ENCODE data around the gene ABHD5.

DNA sequence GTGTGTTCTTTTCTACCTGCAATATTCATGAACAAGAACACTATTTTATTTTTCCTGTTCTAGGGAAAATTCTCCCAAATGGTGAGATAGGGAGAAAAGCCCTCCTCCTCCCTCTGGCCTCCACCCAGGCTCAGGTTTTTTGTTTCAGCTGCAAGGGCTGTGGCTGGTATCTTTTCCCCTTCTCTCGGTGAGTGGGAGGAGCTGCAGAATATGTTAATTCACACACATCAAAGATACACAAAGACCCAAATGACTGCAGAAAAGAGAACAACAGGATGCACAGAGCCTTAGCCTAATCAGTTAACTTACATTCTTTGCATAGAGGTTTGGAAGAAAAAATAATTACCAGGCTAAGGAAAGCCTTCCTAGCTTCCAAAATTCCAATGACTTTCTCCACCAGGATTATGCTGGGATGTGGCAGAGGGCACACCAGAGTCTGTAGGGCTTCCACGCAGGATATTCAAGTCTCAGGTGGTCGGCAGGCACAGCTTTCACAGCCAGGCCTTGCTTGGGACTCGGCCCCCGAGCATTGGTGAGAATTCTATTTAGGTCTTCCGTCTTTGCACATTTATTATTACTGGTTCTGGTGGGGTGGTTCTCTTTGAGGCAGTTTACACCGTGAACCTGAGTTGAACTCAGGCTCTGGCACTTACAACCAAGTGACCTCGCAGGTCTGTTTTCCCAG lies 64.9 kb downstream of the ABHD5 start:
- TF ChIP-seq, protein P1, sequence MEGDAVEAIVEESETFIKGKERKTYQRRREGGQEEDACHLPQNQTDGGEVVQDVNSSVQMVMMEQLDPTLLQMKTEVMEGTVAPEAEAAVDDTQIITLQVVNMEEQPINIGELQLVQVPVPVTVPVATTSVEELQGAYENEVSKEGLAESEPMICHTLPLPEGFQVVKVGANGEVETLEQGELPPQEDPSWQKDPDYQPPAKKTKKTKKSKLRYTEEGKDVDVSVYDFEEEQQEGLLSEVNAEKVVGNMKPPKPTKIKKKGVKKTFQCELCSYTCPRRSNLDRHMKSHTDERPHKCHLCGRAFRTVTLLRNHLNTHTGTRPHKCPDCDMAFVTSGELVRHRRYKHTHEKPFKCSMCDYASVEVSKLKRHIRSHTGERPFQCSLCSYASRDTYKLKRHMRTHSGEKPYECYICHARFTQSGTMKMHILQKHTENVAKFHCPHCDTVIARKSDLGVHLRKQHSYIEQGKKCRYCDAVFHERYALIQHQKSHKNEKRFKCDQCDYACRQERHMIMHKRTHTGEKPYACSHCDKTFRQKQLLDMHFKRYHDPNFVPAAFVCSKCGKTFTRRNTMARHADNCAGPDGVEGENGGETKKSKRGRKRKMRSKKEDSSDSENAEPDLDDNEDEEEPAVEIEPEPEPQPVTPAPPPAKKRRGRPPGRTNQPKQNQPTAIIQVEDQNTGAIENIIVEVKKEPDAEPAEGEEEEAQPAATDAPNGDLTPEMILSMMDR (IDR thresholded peaks at IDR 0.05): no peak
- TF ChIP-seq POLR2A (IDR thresholded peaks at IDR 0.05): no peak

Data from Peyer's patch (tissue), 4 donors.